Mesenchymal stem cell (in vitro differentiated cells and primary cell): ENCODE measurements around the gene LY86.
"Not testable (repeated sequence)": the region's sequence is repeated elsewhere in the genome, so short reads cannot be mapped to it uniquely, and the experiment has no call there.

Experiments used
- DNase-seq: peaks from one replicate; pipeline ENCODE4 v3.0.0-alpha.2; 2013
- H2AFZ ChIP-seq: one replicate; pipeline ENCODE4 v1.6.1; 2013; ENCODE audit warnings: low read depth, mild to moderate bottlenecking, control low read depth, inconsistent platforms, low read length, moderate library complexity
- H2AK5ac ChIP-seq: 2 replicates; pipeline ENCODE4 v1.6.1; 2013; ENCODE audit warnings: low read length, moderate library complexity, mild to moderate bottlenecking, inconsistent platforms; ENCODE audit not compliant: severe bottlenecking
- H2BK120ac ChIP-seq: one replicate; pipeline ENCODE4 v1.6.1; 2013; ENCODE audit warnings: low read depth, mild to moderate bottlenecking, inconsistent platforms, low read length, moderate library complexity
- H2BK12ac ChIP-seq, 2 experiments: one replicate each; pipeline ENCODE4 v1.6.1; 2013; ENCODE audit warnings: inconsistent platforms in 2 of 2, low read length in 2 of 2, mild to moderate bottlenecking in 2 of 2, moderate library complexity in 2 of 2, control low read depth in 1 of 2
- H2BK15ac ChIP-seq: one replicate; pipeline ENCODE4 v1.6.1; 2013; ENCODE audit warnings: mild to moderate bottlenecking, low read depth, inconsistent platforms; ENCODE audit not compliant: poor library complexity, severe bottlenecking
- H2BK5ac ChIP-seq: 2 replicates; pipeline ENCODE4 v1.6.1; 2013; ENCODE audit warnings: low read depth, mild to moderate bottlenecking, low read length, control low read depth, inconsistent platforms; ENCODE audit not compliant: poor library complexity, severe bottlenecking
- H3K14ac ChIP-seq, 2 experiments: one replicate each; pipeline ENCODE4 v1.6.1; 2013; ENCODE audit warnings: inconsistent platforms in 2 of 2, low read length in 2 of 2, control low read depth in 1 of 2, mild to moderate bottlenecking in 1 of 2, moderate library complexity in 1 of 2
- H3K18ac ChIP-seq, 2 experiments: one replicate each; pipeline ENCODE4 v1.6.1; 2013; ENCODE audit warnings: inconsistent platforms in 2 of 2, low read length in 2 of 2, control low read depth in 1 of 2, low read depth in 1 of 2, mild to moderate bottlenecking in 1 of 2
- H3K23ac ChIP-seq, 2 experiments: one replicate each; pipeline ENCODE4 v1.6.1; 2013; ENCODE audit warnings: inconsistent platforms in 2 of 2, low read length in 2 of 2, mild to moderate bottlenecking in 2 of 2, moderate library complexity in 2 of 2, control low read depth in 1 of 2
- H3K27ac ChIP-seq: 2 replicates; pipeline ENCODE4 v1.5.1; 2013; ENCODE audit warnings: mild to moderate bottlenecking, moderate library complexity, low read length, control low read depth, inconsistent platforms; ENCODE audit not compliant: poor library complexity, severe bottlenecking
- H3K27me3 ChIP-seq, 2 experiments: 2 replicates each; pipeline versions ENCODE4 v1.6.1 to v1.7.0; 2013; ENCODE audit warnings: low read length in 2 of 2, mild to moderate bottlenecking in 2 of 2, moderate library complexity in 2 of 2, control low read depth in 1 of 2, inconsistent platforms in 1 of 2; ENCODE audit not compliant: control insufficient read depth in 1 of 2, insufficient read depth in 1 of 2
- H3K36me3 ChIP-seq, 2 experiments: 2 replicates each; pipeline versions ENCODE4 v1.6.1 to v1.7.0; 2013; ENCODE audit warnings: low read length in 2 of 2, control low read depth in 1 of 2, inconsistent platforms in 1 of 2, low read depth in 1 of 2, mild to moderate bottlenecking in 1 of 2; ENCODE audit not compliant: insufficient read depth in 2 of 2, control insufficient read depth in 1 of 2
- H3K4ac ChIP-seq, 2 experiments: one replicate each; pipeline ENCODE4 v1.6.1; 2013; ENCODE audit warnings: inconsistent platforms in 2 of 2, low read length in 2 of 2, mild to moderate bottlenecking in 2 of 2, moderate library complexity in 2 of 2, control low read depth in 1 of 2, low read depth in 1 of 2
- H3K4me1 ChIP-seq: 2 replicates; pipeline ENCODE4 v1.6.1; 2013; ENCODE audit warnings: low read depth, low read length, control low read depth; ENCODE audit not compliant: control insufficient read depth, insufficient read depth
- H3K4me2 ChIP-seq: 2 replicates; pipeline ENCODE4 v1.6.1; 2013; ENCODE audit warnings: low read length, mild to moderate bottlenecking, inconsistent platforms; ENCODE audit not compliant: poor library complexity, severe bottlenecking
- H3K4me3 ChIP-seq, 2 experiments: 2 replicates each; pipeline versions ENCODE4 v1.5.1 to v1.7.0; 2013; ENCODE audit warnings: low read length in 2 of 2, mild to moderate bottlenecking in 2 of 2, control low read depth in 1 of 2, low read depth in 1 of 2; ENCODE audit not compliant: insufficient read depth in 1 of 2
- H3K79me1 ChIP-seq: replicated peaks from 2 replicates; pipeline ENCODE4 v1.6.1; 2013; ENCODE audit warnings: mild to moderate bottlenecking, control low read depth, low read length, inconsistent platforms; ENCODE audit not compliant: poor library complexity, severe bottlenecking
- H3K9ac ChIP-seq: 2 replicates; pipeline ENCODE4 v1.7.0; 2013; ENCODE audit warnings: mild to moderate bottlenecking, low read length, moderate library complexity
- H3K9me3 ChIP-seq: 2 replicates; pipeline ENCODE4 v1.7.0; 2013; ENCODE audit warnings: mild to moderate bottlenecking, low read length; ENCODE audit not compliant: control insufficient read depth
- H4K8ac ChIP-seq: one replicate; pipeline ENCODE4 v1.6.1; 2013; ENCODE audit warnings: inconsistent platforms, mild to moderate bottlenecking, low read length, moderate library complexity
- H4K91ac ChIP-seq: one replicate; pipeline ENCODE4 v1.6.1; 2013; ENCODE audit warnings: mild to moderate bottlenecking, low read length, inconsistent platforms
- WGBS: methylation state at CpG from one replicate; pipeline ENCODE4 v1.1.7; 2013; ENCODE audit warnings: mixed read lengths; 5-methylcytosine and 5-hydroxymethylcytosine counted together

Gene LY86

DNA sequence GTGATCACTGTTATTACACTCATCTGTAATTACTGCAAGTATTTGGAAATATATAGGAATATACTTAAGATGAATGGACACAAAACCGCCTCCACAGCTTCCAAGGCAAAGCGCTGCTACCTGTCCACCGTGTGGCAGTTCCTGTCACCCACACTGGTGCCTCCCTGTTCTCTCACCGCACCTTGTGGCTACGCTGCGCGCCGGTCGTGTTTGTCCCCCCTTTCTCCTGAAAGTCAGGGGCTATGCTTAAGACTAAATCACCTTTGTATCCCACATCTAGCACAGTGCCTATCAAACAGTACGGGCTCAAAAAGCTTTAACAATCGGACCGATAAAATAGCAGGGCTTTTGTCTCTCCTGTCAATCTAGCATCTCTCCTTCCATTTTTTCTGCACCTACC, 23.0 kb downstream of the LY86 start:
- Histone ChIP-seq H2BK5ac (no peak overlapping the region), H3K9ac (no peak overlapping the region), H2BK15ac (no peak overlapping the region), H3K14ac (no peak overlapping the region), H3K79me1 (no peaks in the 10 kb centered on the region), H3K23ac (no peak overlapping the region), H3K4me3 (no peak overlapping the region), H3K18ac (no peak overlapping the region), H3K4me1 (peaks cover 1% of the 10 kb centered on the region), H2AFZ (no peak overlapping the region), H4K8ac (no peak overlapping the region), H2BK120ac (no peak overlapping the region), H3K27ac (no peak overlapping the region), H3K36me3 (no peaks in the 10 kb centered on the region), H4K91ac (no peak overlapping the region), H3K27me3 (peaks cover 0 to 7% of the 10 kb centered on the region in 2 experiments), H3K9me3 (no peaks in the 10 kb centered on the region), H3K4me2 (no peak overlapping the region), H2BK12ac (no peak overlapping the region), H3K4ac (no peak overlapping the region), H2AK5ac (no peak overlapping the region)
- 88% methylated on average over 12 of the region's 12 CpGs for WGBS
- no peak for DNase-seq

DNA sequence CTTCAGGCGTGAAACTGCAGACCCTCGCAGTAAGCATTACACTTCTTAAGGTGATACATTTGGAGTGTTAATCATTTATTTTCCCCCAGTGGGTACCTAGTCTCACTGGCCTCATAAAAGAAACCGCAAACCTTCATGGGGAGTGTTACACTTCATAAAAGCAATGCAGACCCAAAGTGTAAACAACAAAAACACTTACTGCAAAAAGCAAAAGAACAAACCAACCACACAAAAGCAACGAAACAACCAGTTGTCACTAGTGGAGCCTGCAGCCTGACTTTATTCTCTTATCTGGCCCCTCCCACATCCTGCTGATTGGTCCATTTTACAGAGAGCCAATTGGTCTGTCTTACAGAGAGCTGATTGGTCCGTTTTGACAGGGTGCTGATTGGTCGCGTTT, 23.8 kb downstream of the LY86 start:
- Histone ChIP-seq H4K91ac (no peak overlapping the region), H3K4me1 (peaks cover 1% of the 10 kb centered on the region), H3K27ac (no peak overlapping the region), H3K14ac (no peak overlapping the region), H3K4me3 (no peak overlapping the region), H4K8ac (no peak overlapping the region), H2AK5ac (no peak overlapping the region), H2AFZ (no peak overlapping the region), H3K9ac (no peak overlapping the region), H2BK15ac (no peak overlapping the region), H3K4me2 (no peak overlapping the region), H3K9me3 (no peaks in the 10 kb centered on the region), H3K36me3 (no peaks in the 10 kb centered on the region), H2BK120ac (no peak overlapping the region), H3K18ac (no peak overlapping the region), H2BK12ac (no peak overlapping the region), H3K27me3 (peaks cover 0 to 7% of the 10 kb centered on the region in 2 experiments), H3K79me1 (no peaks in the 10 kb centered on the region), H3K4ac (no peak overlapping the region), H2BK5ac (no peak overlapping the region), H3K23ac (no peak overlapping the region)
- WGBS: 80% methylated on average over 5 of the region's 7 CpGs
- DNase-seq: no peak

DNA sequence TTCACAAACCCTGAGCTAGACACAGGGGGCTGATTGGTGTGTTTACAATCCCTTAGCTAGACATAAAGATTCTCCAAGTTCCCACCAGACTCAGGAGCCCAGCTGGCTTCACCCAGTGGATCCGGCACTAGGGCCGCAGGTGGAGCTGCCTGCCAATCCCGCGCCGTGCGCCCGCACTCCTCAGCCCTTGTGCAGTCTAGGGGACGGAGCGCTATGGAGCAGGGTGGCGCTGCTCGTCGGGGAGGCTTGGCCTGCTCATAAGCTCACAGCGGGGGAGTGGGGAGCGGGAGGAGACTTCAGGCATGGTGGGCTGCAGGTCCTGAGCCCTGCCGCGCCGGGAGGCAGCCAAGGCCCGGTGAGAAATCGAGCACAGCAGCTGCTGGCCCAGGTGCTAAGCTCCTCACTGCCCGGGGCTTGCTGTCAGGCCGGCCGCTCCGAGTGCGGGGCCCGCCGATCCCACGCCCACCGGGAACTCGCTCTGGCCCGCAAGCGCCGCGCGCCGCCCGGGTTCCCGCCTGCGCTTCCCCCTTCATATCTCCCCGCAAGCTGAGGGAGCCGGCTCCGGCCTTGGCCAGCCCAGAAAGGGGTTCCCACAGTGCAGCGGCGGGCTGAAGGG, 24.7 kb downstream of the LY86 start:
- not testable (repeated sequence) for H3K9ac ChIP-seq

DNA sequence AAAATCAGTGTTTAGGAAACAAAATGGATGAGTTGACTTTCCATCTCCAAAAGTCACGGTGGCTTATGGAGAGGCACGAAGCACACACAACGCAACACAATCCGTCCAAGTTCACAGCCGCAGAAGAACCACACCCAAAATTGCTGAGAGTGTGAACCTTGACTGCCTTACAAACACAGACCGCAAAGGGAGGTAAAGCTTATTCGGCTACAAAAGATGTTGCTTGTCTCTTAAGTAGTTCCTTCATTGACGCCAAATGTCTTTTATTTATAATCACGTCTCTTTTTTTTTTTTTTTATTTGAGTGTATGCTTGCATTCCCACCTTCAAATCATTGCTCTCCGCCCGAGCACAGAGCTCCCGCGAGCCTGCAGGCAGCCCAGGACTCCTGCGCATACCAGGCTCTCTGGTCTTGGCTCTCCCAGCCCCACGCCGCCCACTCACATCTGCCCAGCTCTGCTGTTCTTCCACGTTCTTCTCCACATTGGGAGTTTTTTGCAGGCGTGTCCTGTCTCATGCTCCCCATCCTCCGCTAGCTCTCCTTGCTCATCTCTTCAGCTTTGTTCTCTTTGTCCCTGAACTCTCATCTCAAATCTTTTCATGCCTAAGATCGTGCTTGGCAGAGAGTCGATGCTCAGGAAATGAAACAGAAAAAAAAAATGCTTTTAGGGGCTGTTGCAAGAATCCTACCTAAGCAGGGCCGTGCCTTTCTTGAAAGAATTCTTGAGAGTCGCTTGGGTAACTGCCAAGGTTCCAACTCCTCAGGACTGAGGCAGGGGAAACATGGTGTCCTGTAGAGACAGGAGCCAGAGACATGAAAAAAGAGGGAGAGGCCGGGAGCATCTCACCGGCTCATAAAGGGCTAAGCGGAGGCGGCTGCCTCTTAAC, 25.8 kb downstream of the LY86 start:
- no peak for DNase-seq
- Histone ChIP-seq H3K36me3 (no peaks in the 10 kb centered on the region), H3K4me3 (no peak overlapping the region), H3K4me1 (peaks cover 1% of the 10 kb centered on the region), H3K79me1 (no peaks in the 10 kb centered on the region), H4K8ac (no peak overlapping the region), H2BK15ac (no peak overlapping the region), H3K27ac (no peak overlapping the region), H2BK12ac (no peak overlapping the region), H3K14ac (no peak overlapping the region), H2AK5ac (no peak overlapping the region), H2BK120ac (no peak overlapping the region), H2AFZ (no peak overlapping the region), H3K18ac (no peak overlapping the region), H2BK5ac (no peak overlapping the region), H3K9ac (no peak overlapping the region), H3K4me2 (no peak overlapping the region), H3K9me3 (no peaks in the 10 kb centered on the region), H3K23ac (no peak overlapping the region), H3K27me3 (peaks cover 0 to 7% of the 10 kb centered on the region in 2 experiments), H4K91ac (no peak overlapping the region), H3K4ac (no peak overlapping the region)
- 87% methylated on average over 27 of the region's 27 CpGs for WGBS

More for the DNA sequence above, 24.7 kb downstream of the LY86 start:
- H2AK5ac ChIP-seq, H3K79me1 ChIP-seq, H3K27me3 ChIP-seq, H3K4ac ChIP-seq, H3K27ac ChIP-seq, H3K36me3 ChIP-seq, H2BK120ac ChIP-seq, H2BK5ac ChIP-seq, H4K91ac ChIP-seq, H3K9me3 ChIP-seq, H2BK12ac ChIP-seq, H3K4me1 ChIP-seq, H3K18ac ChIP-seq, H3K4me2 ChIP-seq, H3K23ac ChIP-seq, H2BK15ac ChIP-seq, H4K8ac ChIP-seq, DNase-seq, H3K4me3 ChIP-seq, H2AFZ ChIP-seq: not testable (repeated sequence)
- H3K14ac ChIP-seq: peak overlapping the region in 1 of 2 experiments; percentile 49
- WGBS: 93% methylated on average over 43 of the region's 43 CpGs
